NCI-H226 (cell line): ENCODE results near the gene CLUH.
A peak's percentile ranks its signal among the peaks of the same experiment; 100 is the strongest.

ENCODE experiments used
- DNase-seq: peaks from one replicate; pipeline ENCODE4 v3.0.0-alpha.2; 2015

The CLUH gene

GRCh38 chr17:2719861-2720260 is 8.3 kb upstream of the CLUH start:
- DNase-seq: no peak

DNA sequence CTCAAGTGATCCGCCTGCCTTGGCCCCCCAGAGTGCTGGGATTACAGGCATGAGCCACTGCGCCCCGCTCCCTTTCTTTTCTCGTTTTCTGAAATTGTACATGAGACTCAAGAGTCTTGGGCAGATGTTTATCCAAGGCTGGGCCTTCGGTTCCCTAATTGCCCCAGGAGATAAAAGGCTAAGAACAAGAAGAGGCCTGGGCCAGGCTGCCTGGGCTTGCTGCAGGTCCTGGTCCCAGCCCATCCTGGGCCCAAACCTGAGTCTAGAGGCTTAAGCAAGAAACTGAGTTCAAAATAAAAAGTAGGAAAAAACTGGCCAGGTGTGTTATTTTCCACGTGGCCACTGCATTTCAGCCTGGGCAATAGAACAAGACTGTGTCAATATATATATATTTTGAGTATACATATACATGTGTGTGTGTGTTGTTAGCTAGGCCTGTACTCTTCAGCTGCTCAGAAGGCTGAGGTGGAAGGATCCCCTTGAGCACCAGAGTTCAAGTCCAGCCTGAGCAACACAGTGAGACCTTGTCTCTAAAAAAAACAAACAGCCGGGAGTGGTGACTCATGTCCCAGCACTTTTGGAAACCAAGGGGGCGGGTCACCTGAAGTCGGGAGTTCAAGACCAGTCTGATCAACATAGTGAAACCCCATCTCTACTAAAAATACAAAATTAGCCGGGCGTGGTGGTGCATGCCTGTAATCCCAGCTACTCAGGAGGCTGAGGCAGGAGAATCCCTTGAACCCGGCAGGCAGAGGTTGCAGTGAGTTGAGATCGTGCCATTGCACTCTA is 6.8 kb upstream of the CLUH start:
- DNase-seq: no peak

- DNase-seq: no peak
These were observed 5.1 kb upstream of the CLUH start for GRCh38 chr17:2716649-2717048.

DNA sequence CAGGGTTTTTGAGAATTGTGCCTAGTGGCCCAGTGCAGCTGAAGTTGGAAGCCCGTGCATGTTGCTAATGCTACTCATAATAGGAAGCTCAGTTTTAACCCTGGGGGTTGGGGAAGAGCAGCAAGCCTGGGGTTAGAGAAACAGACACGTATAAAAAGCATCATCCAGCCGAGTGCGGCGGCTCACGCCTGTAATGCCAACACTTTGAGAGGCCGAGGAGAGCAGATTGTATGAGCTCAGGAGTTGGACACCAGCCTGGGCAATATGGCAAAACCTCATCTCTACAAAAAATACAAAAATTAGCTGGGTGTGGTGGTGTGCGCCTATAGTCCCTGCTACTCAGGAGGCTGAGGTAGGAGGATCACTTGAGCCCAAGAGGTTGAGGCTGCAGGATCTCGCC is 2.3 kb upstream of the CLUH start:
- DNase-seq: no peak

- no peak for DNase-seq
These were observed 908 bp upstream of the CLUH start for GRCh38 chr17:2712300-2713043.

DNA sequence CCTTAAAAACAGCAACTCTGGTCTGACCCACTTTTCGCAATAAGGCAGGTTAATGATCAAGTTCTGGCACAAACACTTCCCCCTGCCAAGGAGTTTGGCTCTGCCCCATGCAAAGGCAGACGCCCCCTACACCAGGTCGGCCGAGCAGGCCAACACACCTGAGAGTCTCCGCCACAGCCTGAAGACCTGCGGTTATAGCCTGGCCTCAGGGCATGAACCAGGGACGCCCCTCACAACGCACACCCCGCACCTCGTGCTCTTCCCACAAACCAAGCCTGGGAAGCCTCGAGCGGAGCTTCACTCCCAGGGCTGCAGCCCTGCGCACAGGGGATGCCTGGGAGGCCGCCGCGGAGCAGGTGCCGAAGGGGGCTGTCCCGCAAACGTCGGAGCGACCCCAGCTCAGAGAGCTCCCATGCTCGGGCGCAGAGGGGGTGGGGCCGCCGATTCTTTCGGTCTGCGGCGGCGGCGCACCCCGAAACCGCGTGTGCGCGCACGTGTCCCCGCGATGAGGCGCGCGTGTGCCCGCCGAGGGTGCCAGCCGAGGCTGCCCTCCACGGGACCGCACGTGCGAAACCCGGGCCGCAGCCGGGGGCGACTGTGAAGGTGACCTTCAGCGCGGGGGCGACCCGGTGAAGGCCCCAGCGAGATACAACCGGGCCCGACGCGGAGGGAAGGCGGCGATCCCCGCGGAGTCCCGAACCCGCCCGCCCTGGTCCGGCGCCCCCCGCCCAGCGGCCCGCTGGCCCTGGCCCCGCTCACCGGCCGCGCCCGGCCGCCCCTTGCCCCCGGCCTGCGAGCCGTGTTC is 559 bp downstream of the CLUH start:
- DNase-seq: no peak

GRCh38 chr17:2710071-2710802 is 1.3 kb downstream of the CLUH start:
- DNase-seq: no peak

DNA sequence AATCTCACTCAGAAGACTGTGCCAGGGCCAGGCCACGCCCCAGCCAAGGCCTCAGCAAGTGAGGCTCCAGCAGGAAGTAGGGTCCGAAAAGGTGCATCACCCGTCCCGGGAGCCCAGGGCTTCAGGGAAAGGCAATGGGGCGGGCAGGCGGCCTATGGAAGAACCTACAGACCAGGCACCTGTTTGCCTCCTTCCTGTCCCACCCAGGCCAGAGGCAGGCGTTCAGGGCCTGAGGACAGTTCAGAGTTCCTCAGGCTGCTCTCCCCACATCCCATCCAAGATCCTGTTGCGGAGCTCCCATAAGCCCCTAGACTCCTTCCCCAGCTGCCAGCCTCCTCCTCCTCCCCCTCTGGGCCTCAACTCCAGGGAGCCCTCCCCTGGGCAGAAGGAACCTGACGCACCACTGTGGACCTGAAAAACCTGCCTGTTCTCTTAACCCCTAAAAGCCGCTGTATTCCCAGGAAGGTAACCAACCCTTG is 2.3 kb downstream of the CLUH start:
- peak; percentile 40 for DNase-seq

DNA sequence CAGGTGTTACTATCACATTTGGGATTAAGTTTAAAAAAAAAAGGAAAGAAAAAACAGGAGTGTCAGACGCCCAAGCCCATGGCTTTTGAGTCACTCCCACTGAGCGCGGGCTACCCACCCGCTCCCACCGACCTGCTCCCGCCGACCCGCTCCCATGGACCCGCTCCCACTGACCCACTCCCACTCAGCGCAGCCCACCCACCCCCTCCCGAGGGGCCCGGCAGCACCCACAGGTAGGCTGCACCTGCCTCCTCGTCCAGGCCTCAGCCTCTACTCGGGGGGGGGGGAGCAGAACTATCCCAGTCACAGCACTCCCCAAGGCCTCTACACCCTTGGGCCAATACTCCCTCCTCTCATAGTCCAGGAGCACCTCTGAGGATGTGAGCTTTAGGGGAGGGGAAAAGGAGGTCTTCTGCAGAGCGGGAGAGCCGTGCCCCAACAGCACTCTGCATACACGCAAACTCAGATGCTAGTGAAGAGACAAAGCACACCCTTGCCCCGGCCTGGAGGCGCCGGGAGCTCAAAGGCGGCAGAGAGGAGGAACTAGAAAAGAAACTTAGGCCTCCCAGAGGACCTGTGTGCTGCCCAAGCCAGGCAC is 2.9 kb downstream of the CLUH start:
- DNase-seq: no peak

- DNase-seq: no peak
These were observed 3.6 kb downstream of the CLUH start for GRCh38 chr17:2707721-2708584.

DNA sequence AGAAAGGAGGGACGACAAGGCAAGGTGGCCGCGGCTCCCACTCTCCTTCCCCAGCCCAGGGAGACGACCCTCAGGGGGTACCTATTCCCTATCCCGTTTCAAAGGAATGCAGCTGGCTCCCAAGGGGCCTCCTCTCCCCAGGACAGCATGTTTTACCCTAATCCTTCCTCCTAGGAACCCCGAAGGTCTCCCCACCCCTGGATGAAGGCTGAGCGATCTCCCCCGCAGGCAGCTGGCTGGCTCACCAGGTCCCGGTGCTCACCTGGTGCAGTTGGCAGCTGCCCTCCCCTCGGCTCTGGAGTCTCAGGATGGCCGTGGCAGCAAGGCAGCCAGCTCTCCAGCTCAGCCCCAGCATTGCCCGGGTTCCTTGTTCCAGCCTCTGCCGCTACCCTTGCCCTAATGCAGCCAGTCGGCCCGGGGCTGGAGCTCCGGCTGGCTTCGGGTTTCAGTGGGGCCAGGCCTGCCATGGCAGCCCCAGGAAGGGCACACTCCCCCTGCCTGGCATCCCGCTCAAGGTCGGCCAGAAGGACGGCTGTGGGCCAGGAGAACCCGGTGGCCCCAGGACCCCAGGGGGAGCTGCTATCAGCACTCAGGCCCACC is 4.6 kb downstream of the CLUH start:
- no peak for DNase-seq

GRCh38 chr17:2705888-2706795 is 5.4 kb downstream of the CLUH start:
- no peak for DNase-seq

- DNase-seq: peak; percentile 16
These were observed 6.3 kb downstream of the CLUH start for GRCh38 chr17:2705263-2705662.

GRCh38 chr17:2704890-2705248 is 6.7 kb downstream of the CLUH start:
- no peak for DNase-seq

GRCh38 chr17:2704031-2704889 is 7.3 kb downstream of the CLUH start:
- DNase-seq: no peak

DNA sequence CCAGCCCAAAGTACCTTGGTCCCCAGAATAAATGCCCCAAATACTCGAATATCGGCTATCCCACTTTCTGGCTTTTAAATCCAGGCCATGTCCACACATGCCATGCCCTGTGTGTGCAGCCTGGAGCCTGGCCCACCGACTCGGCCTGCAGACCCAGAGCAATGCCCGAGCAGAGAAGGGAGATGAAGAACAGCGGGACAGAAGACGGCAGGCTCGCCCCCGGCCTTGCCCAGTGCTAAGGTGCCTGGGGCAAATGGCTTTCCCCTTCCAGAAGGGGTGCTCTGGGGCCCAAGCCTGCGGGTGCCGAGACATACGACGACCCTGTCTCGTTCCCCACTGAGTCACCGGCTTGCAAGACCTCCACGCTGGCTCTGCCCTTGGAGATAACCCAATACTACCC is 8.0 kb downstream of the CLUH start:
- DNase-seq: no peak

GRCh38 chr17:2703181-2703580 is 8.4 kb downstream of the CLUH start:
- DNase-seq: no peak

DNA sequence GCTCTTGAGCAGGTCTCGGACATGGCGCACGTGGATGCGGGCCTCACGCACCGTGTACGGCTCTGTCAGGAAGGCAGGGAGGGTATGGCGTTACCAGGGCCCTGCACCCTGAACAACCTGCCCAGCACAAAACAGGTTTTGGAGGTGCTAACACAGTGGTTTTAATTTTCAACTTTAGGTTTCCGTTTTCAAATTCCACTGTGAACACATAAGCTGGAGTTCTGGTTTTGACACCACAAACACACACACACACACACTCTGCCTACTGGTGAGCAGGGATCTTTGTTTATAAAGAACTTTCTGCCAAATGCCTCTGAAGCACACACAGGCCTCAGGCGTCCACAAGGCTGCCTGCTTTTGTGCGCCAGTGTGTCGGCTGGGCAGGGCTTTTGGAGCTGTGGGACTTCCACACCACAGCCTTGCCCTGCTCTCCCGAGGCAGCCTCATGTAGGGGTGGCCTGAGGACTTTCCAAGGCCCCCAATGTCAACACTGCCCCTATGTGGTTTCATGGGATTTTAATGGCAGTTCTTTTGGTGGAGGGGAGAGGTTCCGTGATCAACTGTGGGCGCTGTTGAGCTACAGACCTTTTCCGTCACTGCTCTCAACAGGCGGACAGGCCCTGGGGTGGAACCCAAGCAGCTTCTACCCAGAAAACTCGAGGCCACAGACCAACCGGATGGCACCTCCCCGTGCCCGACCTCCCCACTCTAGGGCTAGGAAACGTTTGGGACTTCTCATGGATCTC is 9.4 kb downstream of the CLUH start:
- no peak for DNase-seq
